Measurements from ENCODE around the gene PNPLA6.
A peak's percentile ranks its signal among the peaks of the same experiment; 100 is the strongest.

PNPLA6 gene

GRCh38 chr19:7515645-7516151 is 19.8 kb upstream of the PNPLA6 start, which contains the start of gene ZNF358:
Gene ZNF358, plus strand, starts transcription at chr19:7516103. Its CDS starts 3,140 bp downstream, at chr19:7519243.
- no peak for DNase-seq (ENCODE audit: low read depth)

DNA sequence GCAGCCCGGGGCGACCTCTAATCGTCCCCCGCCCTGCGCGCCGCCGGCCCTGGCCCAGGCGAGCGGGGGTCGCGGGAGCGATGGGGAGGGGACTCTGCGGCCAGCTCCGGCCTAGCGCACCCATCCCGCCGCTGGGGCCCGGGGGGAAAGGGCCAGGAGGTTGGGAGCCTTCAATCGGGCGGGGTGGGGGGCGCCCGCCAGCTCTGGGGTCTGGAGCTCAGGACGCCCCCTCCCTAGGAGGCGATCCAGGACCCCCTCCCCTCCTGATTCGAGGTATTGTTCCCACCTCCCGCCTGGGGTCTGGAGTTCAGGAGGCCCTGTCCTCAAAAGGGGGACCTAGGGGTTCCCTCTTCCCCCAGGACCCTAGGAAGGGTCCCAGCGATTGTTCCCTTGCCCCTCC is 19.2 kb upstream of the PNPLA6 start:
- DNase-seq (ENCODE audit: low read depth), result no peak

DNA sequence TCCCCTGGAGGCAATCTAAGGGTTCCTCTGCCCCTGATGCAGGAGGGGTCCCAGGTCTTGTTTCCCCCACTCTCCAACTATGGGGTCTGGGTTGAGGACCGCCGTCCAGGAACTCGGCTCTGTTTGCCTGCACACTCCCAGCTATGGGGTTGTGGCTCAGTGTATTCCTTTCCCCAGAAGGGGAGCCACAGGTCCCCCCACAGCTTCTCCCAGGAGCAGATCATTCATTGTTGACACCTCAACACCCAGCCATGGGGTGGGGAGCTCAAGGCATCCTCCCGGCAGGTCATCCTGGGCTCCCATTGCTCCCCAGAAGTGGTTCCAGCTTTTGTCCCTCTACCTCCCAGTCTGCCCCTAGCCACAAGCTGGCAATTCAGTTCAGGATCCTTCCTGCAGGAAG is 18.6 kb upstream of the PNPLA6 start:
- no peak for DNase-seq (ENCODE audit: low read depth)

DNA sequence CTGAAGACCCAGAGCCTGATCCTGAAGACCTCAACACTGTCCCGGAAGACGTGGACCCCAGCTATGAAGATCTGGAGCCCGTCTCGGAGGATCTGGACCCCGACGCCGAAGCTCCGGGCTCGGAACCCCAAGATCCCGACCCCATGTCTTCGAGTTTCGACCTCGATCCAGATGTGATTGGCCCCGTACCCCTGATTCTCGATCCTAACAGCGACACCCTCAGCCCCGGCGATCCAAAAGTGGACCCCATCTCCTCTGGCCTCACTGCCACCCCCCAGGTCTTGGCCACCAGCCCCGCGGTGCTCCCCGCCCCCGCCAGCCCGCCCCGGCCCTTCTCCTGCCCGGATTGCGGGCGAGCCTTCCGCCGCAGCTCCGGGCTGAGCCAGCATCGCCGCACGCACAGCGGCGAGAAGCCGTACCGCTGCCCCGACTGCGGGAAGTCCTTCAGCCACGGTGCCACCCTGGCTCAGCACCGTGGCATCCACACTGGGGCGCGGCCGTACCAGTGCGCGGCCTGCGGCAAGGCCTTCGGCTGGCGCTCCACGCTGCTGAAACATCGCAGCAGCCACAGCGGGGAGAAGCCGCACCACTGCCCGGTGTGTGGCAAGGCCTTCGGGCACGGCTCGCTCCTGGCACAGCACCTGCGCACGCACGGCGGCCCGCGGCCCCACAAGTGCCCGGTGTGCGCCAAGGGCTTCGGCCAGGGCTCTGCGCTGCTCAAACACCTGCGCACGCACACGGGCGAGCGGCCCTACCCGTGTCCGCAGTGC is 16.0 kb upstream of the PNPLA6 start:
- no peak for DNase-seq (ENCODE audit: low read depth)

DNA sequence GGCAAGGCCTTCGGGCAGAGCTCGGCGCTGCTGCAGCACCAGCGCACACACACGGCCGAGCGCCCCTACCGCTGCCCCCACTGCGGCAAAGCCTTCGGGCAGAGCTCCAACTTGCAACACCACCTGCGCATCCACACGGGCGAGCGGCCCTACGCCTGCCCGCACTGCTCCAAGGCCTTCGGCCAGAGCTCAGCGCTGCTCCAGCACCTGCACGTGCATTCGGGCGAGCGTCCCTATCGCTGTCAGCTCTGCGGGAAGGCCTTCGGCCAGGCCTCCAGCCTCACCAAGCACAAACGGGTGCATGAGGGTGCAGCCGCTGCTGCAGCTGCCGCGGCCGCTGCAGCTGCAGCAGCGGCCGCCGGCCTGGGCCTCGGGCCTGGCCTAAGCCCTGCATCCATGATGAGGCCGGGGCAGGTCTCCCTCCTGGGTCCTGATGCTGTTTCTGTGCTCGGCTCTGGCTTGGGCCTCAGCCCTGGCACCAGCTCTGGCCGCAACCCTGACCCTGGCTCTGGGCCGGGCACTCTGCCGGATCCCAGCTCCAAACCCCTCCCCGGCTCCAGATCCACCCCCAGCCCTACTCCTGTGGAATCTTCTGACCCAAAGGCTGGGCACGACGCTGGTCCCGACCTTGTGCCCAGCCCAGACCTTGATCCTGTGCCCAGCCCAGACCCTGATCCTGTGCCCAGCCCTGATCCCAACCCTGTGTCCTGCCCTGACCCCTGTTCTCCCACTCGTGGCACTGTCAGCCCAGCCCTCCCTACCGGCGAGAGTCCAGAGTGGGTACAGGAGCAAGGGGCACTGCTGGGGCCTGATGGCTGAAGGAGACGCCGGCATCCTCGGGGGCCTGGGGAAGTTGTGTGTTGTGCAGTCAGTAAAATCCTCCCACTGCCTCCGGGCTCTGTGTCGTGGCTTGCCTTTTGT is 15.1 kb upstream of the PNPLA6 start:
- no peak for DNase-seq (ENCODE audit: low read depth)

- DNase-seq (ENCODE audit: low read depth), result no peak
These were observed 13.9 kb upstream of the PNPLA6 start for GRCh38 chr19:7521551-7522071.

- peak; percentile 100 for DNase-seq (ENCODE audit: low read depth)
These were observed 13.2 kb upstream of the PNPLA6 start, which contains the start of gene MCOLN1 for GRCh38 chr19:7522072-7522922. Gene MCOLN1, plus strand, starts transcription at chr19:7522624. Its CDS starts 127 bp downstream, at chr19:7522751.

DNA sequence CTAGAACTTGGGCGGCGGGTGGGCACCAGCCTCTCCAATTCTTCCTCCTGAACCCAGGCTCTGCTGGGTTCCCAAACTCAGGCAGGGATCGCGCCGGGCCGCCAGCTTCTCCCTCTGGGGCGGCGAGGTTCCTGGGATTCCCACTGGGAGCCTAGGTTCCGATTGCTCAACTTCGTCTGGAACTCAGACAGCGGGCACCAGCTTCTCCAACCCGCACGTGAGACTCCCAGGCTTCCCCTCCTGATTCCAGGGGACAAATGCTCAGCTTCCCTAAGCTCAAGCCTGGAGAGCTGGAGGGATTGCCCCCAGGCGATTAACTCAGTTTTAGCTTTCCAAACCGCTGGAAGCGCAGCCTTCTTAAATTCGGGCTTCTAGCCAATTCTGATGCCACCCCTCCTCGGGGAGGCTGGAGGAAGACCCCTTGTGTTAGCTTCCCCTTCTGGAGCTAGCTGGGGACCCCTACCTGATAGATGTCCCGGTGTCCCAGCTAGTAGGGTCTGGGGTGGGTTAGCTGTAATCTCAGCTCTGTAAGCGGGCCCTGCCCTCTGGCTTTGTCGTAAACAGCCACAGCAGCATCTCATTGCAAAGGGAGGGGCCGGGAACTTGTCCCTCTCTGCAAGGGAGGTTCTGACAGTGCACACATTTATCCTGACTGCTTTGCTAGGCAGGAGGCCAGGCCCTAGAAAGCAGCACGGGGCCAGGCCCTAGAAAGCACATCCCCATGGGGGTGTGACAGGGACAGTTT is 12.4 kb upstream of the PNPLA6 start:
- DNase-seq (ENCODE audit: low read depth), result no peak

GRCh38 chr19:7524523-7524922 is 11.0 kb upstream of the PNPLA6 start:
- DNase-seq (ENCODE audit: low read depth), result no peak

- no peak for DNase-seq (ENCODE audit: low read depth)
These were observed 10.4 kb upstream of the PNPLA6 start for GRCh38 chr19:7524992-7525739.

- DNase-seq (ENCODE audit: low read depth), result no peak
These were observed 9.2 kb upstream of the PNPLA6 start for GRCh38 chr19:7526059-7526929.

GRCh38 chr19:7527516-7528191 is 7.9 kb upstream of the PNPLA6 start:
- no peak for DNase-seq (ENCODE audit: low read depth)

DNA sequence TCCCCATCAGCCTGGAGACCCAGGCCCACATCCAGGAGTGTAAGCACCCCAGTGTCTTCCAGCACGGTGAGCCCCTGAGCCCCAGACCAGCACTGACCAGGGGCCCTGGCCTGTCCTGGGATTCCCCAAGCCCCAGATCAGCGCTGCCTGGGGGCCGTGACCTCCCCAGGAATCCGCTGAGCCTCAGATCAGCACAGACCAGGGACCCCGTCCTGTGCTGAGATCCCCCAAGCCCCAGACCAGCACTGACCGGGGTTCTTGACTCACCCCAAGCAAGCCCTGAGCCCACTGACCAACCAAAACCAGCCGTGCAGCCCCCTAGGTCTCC is 7.4 kb upstream of the PNPLA6 start:
- DNase-seq (ENCODE audit: low read depth), result no peak

GRCh38 chr19:7528522-7529245 is 6.8 kb upstream of the PNPLA6 start:
- no peak for DNase-seq (ENCODE audit: low read depth)

DNA sequence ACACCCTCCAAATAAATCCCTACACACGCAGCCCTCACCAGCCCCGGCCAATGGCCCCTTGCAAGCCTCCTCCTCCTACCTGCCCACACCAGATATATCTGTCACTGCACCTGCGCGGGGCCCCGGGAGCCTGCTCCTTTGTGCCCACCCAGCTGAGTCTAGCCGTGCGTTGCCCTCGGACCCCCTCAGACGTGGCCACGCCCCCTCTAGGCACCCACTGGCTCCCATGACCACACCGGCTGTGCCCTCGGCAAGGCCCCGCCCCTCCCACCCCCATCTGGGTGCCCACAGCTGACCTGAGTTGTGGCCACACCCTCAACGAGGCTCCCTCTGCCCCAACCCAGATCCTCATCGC is 6.3 kb upstream of the PNPLA6 start:
- no peak for DNase-seq (ENCODE audit: low read depth)

GRCh38 chr19:7529610-7530490 is 5.7 kb upstream of the PNPLA6 start:
- no peak for DNase-seq (ENCODE audit: low read depth)

DNA sequence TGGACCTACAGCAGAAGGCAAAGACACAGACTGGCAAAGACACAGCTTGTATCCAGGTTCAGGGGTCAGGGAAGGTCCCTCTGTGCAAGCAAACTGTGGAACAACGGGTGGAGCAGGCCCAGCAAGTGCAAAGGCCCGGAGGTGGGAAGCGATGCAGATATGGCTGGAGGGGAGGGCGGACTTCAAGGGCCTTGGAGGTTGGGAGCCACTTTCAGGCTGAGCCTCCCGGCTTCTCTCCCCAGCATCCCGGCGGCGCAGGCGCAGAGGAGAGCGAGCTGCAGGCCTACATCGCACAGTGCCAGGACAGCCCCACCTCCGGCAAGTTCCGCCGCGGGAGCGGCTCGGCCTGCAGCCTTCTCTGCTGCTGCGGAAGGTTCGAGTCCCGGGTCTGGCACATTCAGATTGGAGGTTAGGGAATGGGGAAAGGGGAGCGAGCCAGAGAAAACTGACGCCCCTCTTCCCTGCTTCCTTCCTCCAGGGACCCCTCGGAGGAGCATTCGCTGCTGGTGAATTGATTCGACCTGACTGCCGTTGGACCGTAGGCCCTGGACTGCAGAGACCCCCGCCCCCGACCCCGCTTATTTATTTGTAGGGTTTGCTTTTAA is 2.1 kb upstream of the PNPLA6 start:
- DNase-seq (ENCODE audit: low read depth), result no peak
